Omental fat pad (tissue), 4 donors: ENCODE data around the gene FKBP1B. TPM values are rescaled to one million over a fixed set of nuclear protein-coding genes. Genes with fewer than 3 reads are reported as not detected.
A peak's percentile ranks its signal among the peaks of the same experiment; 100 is the strongest.

ENCODE experiments used
- ATAC-seq: fragments of 150-250 bp; one replicate; pipeline ENCODE4 v1.9.1; 2016; ENCODE audit warnings: mild to moderate bottlenecking, moderate library complexity; ENCODE audit not compliant: low FRiP score
- DNase-seq: peaks from one replicate; pipeline ENCODE4 v3.0.0-alpha.2; 2019; ENCODE audit warnings: low spot score
- total RNA-seq, 4 donors: library from RNA; depleted of rRNA; stranded (reverse); fragments of >200 nt; gene quantifications; one replicate each; pipeline ENCODE4 v1.1.0, GENCODE V29; 2016
- TF ChIP-seq, protein P1 (sequence below), 3 donors: fragments of 450-650 bp; IDR thresholded peaks; one replicate each; pipeline ENCODE4 v1.5.1; 2016 to 2017; ENCODE audit warnings: antibody characterized with exemption in 3 of 3, mild to moderate bottlenecking in 3 of 3, moderate library complexity in 2 of 3

FKBP1B gene
- total RNA-seq, 4 donors from 2014 or later: 4.5 to 9.6 (median 5.4) TPM

DNA sequence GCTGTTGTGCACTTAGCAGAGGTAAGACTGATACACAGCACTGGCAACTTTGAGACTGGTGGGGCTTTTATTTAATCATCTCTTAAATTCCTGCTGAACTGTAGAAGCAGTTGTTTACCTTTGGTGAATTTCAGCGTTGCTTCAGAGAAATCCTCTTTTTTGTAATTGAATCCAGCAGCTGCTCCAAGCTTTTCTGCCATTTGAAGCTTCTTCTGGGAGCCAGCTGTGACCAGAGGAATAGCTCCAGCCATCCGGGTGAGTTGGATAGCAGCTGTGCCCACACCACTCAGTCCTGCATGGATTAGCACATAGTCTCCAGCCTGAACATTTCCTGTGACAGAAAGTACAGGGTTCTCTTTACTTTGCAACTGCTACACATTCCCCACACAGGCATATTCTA, 31.2 kb downstream of the FKBP1B start:
- no peak for ATAC-seq
- TF ChIP-seq, protein P1, sequence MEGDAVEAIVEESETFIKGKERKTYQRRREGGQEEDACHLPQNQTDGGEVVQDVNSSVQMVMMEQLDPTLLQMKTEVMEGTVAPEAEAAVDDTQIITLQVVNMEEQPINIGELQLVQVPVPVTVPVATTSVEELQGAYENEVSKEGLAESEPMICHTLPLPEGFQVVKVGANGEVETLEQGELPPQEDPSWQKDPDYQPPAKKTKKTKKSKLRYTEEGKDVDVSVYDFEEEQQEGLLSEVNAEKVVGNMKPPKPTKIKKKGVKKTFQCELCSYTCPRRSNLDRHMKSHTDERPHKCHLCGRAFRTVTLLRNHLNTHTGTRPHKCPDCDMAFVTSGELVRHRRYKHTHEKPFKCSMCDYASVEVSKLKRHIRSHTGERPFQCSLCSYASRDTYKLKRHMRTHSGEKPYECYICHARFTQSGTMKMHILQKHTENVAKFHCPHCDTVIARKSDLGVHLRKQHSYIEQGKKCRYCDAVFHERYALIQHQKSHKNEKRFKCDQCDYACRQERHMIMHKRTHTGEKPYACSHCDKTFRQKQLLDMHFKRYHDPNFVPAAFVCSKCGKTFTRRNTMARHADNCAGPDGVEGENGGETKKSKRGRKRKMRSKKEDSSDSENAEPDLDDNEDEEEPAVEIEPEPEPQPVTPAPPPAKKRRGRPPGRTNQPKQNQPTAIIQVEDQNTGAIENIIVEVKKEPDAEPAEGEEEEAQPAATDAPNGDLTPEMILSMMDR (IDR thresholded peaks at IDR 0.05): no peak
- no peak for DNase-seq

DNA sequence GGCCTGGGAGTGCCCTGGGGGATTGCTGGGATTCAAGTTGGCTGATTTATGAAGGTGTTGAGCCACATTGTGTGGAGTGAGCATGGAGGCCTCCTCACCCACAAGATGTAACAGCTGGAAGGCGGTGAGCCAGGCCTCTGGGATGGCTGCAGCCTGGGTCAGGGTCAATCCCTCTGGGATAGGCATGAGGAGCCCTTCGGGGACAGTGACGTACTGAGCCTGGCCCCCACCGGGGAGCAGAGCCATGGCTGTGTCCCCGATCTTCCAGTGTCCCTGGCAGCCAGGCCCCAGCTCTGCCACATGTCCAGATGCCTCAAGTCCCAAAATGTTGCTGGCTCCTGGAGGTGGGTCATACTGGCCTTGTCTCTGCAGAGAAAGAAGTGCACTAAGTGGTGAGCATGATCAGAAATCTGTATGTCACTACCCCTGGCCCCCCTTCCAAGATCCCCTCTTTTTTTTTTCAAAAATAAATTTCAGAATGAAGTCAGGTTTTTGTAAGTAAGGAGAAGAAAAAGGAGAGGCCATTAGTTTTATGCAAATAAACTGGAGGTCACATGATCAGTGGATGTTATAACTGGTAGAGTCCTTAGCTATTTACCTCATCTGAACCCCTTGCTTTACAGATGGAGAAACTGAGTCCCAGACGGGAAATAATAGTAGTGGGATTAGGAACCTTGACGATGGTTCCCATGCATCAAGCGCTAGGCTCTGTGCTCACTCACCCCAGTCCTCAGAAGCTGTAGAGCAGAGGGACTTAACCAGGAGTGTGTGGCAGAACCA, 33.4 kb downstream of the FKBP1B start:
- DNase-seq: no peak
- no peak for ATAC-seq
- TF ChIP-seq, protein P1 (IDR thresholded peaks at IDR 0.05): no peak

DNA sequence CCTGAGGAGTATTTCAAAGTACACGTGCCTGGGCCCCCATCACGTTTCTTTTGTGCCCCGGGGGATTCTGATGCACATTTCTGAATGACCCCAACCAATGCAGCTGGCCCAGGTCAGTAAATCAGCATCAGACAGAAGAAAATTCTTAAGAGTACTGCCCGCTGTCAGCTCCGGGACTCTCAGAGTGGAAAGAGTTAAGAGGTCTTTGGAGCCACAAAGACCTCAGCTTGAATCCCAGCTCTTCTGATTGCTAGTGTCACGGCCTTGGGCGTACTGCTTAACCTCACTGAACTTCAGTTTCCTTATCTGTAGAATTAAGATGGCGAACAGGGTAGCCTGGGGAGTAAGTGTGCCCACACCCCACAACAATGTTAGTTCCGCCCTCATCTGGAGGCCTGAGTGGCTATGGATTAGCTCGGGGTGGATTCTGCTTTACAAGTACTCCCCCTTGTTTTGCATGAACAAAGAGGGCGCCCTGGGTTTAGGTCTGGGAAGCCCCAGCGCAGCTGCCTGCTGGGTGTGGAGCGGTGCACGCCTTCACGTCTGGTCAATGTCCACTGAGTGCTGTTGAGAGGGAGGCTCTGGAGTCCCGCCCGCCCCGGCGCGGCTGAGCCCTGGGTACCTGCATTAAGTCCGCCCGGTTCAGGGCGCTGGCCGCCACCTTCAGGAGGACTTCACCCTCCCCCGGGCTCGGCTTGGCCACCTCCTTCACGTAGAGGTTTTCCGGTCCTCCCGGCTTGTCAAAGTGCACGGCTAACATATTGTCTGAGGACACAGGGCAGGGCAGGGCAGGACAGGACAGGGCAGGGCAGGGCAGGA, 34.2 kb downstream of the FKBP1B start:
- peak; percentile 87 for ATAC-seq
- DNase-seq: no peak
- TF ChIP-seq, protein P1 (IDR thresholded peaks at IDR 0.05): no peak

DNA sequence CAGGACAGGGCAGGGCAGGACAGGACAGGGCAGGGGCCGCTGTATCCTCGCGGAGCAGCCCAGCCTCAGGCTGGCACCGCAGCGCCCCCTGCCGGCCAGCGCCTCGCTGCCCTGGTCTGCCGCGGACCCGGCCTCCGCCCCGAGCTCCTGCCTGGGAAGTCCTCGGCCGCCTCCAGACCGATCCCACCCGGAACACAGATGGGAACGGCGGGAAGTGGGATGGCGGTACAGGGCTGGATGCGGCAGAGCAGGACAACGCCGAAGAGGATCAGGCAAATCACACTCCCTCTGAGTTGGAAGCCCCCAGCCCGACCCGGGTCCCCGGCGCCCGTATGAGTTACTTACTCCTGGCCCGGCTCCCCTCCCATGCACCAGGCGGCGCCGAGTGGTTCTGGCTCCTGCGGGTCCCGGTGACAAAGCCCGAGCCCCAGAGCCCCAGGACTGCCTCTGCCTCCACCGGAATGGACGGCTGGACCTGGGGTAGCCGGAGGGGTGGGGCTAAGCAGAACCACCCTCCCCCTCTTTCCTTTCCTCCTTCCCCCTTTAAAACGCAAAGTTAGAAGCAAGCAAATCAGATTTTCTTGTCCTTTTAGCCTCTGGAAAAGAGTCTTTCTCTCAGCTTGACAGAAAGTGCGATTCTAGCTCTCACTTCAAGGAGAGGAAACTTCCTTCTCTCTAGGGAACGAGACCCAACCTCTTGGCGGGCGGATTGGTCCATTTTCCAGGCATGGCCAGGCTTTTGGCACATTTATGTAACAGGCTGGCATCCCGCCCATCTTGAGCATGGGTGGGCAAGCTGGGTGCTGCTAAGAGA, 35.1 kb downstream of the FKBP1B start, which contains the start of gene TP53I3:
Gene TP53I3, minus strand, starts transcription at position 449 of the 814 bp plus-strand sequence. CDS start 508 bp downstream, outside the sequence.
- DNase-seq (peak; percentile 70), ATAC-seq (peak; percentile 98)
- TF ChIP-seq, protein P1 (IDR thresholded peaks at IDR 0.05): peak in 2 of 3 donors; percentile 79 to 92

DNA sequence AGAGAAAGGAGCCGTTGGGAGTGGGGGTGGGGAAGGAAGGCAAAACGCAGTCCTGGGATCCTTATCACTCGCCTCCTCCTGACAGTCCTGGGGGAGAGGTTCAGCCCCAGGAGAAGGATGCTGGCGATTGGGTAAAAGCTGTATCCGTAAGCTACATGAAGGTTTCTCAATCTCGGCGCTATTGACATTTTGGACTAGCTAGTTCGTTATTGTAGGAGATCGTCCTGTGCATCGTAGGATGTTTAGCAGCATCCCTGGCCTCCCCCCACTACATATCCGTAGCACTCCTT, 35.6 kb downstream of the FKBP1B start:
- DNase-seq (no peak), ATAC-seq (no peak)
- TF ChIP-seq, protein P1 (IDR thresholded peaks at IDR 0.05): no peak

DNA sequence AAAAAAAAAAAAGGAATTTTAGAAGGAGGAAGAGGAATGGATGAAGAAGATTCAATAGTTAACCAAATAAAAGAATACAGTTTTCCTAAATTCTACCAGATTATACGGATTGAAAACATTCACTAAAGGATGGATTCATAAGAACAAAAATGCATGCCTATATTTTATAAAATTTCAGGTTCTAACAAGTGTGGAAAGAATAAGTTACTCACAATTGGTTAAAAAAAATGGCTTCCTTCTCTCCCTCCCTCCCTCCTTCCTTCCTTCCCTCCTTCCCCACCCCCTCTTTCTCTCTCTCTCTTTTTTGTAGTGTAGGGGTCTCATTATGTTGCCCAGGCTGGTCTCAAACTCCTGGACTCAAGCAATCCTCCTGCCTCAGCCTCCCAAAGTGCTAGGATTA, 36.7 kb downstream of the FKBP1B start:
- TF ChIP-seq, protein P1 (IDR thresholded peaks at IDR 0.05): no peak
- ATAC-seq: no peak
- DNase-seq: no peak
